KMS-11 (cell line): Measurements from ENCODE around the gene HNRNPC.

ENCODE experiments used
- H2AFZ ChIP-seq: fragments of 200-600 bp; sonication (generic); 2 replicates; pipeline ENCODE4 v1.6.1; 2016; ENCODE audit warnings: antibody characterized with exemption, mixed run types, low read depth
- H3K27ac ChIP-seq: fragments of 200-600 bp; sonication (generic); 2 replicates; pipeline ENCODE4 v1.6.1; 2016; ENCODE audit warnings: mild to moderate bottlenecking, mixed run types
- H3K27me3 ChIP-seq: fragments of 200-600 bp; sonication (generic); 2 replicates; pipeline ENCODE4 v1.6.1; 2017; ENCODE audit warnings: mild to moderate bottlenecking, low read depth, mixed run types, moderate library complexity; ENCODE audit not compliant: insufficient read depth
- H3K36me3 ChIP-seq: fragments of 200-600 bp; sonication (generic); 2 replicates; pipeline ENCODE4 v1.6.1; 2017; ENCODE audit warnings: mild to moderate bottlenecking, mixed run types; ENCODE audit not compliant: insufficient read depth
- H3K4me1 ChIP-seq: fragments of 200-600 bp; sonication (generic); 2 replicates; pipeline ENCODE4 v1.6.1; 2016; ENCODE audit warnings: mild to moderate bottlenecking, low read depth, mixed run types; ENCODE audit not compliant: poor library complexity, severe bottlenecking
- H3K4me2 ChIP-seq: fragments of 200-600 bp; sonication (generic); 2 replicates; pipeline ENCODE4 v1.7.0; 2016; ENCODE audit warnings: mild to moderate bottlenecking, mixed run types
- H3K4me3 ChIP-seq: fragments of 200-600 bp; sonication (generic); IDR thresholded peaks from 2 replicates; pipeline ENCODE4 v1.6.1; 2017; ENCODE audit warnings: low read depth, low read length, mixed read lengths; ENCODE audit not compliant: insufficient read depth
- H3K79me2 ChIP-seq: fragments of 200-600 bp; sonication (generic); 2 replicates; pipeline ENCODE4 v1.6.1; 2016; ENCODE audit warnings: low read depth, mixed run types; ENCODE audit not compliant: insufficient read depth
- H3K9ac ChIP-seq: fragments of 200-600 bp; sonication (generic); 2 replicates; pipeline ENCODE4 v1.6.1; 2016; ENCODE audit warnings: mild to moderate bottlenecking, mixed run types
- H4K20me1 ChIP-seq: fragments of 200-600 bp; sonication (generic); 2 replicates; pipeline ENCODE4 v1.6.1; 2016; ENCODE audit warnings: mild to moderate bottlenecking, mixed run types; ENCODE audit not compliant: insufficient read depth
- CTCF ChIP-seq: fragments of 200-600 bp; sonication (generic); conservative IDR thresholded peaks from 2 replicates; pipeline ENCODE4 v1.6.1; 2017; ENCODE audit warnings: low read depth, mild to moderate bottlenecking, antibody characterized with exemption, low read length, moderate library complexity, mixed read lengths

Gene HNRNPC

GRCh38 chr14:21251215-21251614 lies 18.0 kb downstream of the HNRNPC start:
- peaks cover 36% of the 10 kb centered on the region for H4K20me1 ChIP-seq

DNA sequence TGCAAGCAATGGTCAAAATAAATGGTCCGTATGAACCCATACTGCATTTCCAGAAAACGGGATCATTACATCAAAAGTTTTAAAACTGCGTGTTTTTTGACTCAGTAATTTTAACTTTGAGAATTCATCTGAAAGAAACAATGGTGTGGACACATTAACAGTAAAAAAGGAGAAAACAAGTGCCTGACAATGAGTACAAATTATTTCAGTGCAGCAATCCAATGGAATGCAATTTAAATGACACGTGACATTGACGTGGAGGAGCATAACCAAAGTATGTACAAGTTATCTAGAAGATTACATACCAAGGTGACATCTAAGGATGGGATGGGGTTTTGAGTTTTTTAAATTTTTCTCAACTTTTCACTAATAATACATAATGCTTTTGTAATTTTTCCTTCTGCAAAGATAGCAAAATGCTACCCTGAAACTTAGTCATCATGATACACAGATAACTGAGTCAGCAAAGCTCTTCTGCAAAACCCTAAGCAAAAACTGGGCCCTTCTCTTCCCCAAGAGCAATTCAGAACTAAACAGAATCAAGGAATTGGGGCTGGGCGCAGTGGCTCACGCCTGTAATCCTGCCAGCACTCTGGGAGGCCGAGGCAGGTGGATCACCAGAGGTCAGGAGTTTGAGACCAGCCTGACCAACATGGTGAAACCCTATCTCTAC lies 20.4 kb downstream of the HNRNPC start:
- no peak overlapping the region for H2AFZ ChIP-seq
- H3K79me2 ChIP-seq: peaks cover 100% of the 10 kb centered on the region
- no peak overlapping the region for H3K9ac ChIP-seq
- no peak for TF ChIP-seq CTCF
- H3K4me3 ChIP-seq: no peak overlapping the region
- peaks cover 42% of the 10 kb centered on the region for H4K20me1 ChIP-seq
- H3K27ac ChIP-seq: no peak overlapping the region
- H3K36me3 ChIP-seq: no peaks in the 10 kb centered on the region; the same call in 1 of the 2 replicates
- H3K4me2 ChIP-seq: no peak overlapping the region
- H3K27me3 ChIP-seq: no peaks in the 10 kb centered on the region
- peaks cover 12% of the 10 kb centered on the region for H3K4me1 ChIP-seq

More at GRCh38 chr14:21251215-21251614, 18.0 kb downstream of the HNRNPC start:
- peaks cover 100% of the 10 kb centered on the region for H3K79me2 ChIP-seq
- no peak overlapping the region for H2AFZ ChIP-seq
- no peaks in the 10 kb centered on the region for H3K36me3 ChIP-seq
- peaks cover 12% of the 10 kb centered on the region for H3K4me1 ChIP-seq
- H3K4me2 ChIP-seq: no peak overlapping the region
- TF ChIP-seq CTCF: no peak
- H3K27me3 ChIP-seq: no peaks in the 10 kb centered on the region
- no peak overlapping the region for H3K27ac ChIP-seq
- H3K9ac ChIP-seq: no peak overlapping the region
- no peak overlapping the region for H3K4me3 ChIP-seq

- Histone ChIP-seq H3K4me3 (no peak overlapping the region), H3K4me2 (no peak overlapping the region), H3K27ac (no peak overlapping the region), H3K4me1 (peaks cover 10% of the 10 kb centered on the region), H4K20me1 (peaks cover 47% of the 10 kb centered on the region), H3K36me3 (no peaks in the 10 kb centered on the region; the same call in 1 of the 2 replicates), H2AFZ (no peak overlapping the region), H3K79me2 (peaks cover 99% of the 10 kb centered on the region), H3K9ac (no peak overlapping the region), H3K27me3 (no peaks in the 10 kb centered on the region)
- TF ChIP-seq CTCF: no peak
Measured at GRCh38 chr14:21248338-21248737, 20.9 kb downstream of the HNRNPC start.

- Histone ChIP-seq H4K20me1 (peaks cover 64% of the 10 kb centered on the region), H2AFZ (no peak overlapping the region), H3K36me3 (no peaks in the 10 kb centered on the region; the same call in 1 of the 2 replicates), H3K4me2 (no peak overlapping the region), H3K79me2 (peaks cover 99% of the 10 kb centered on the region), H3K27ac (no peak overlapping the region), H3K9ac (no peak overlapping the region), H3K27me3 (no peaks in the 10 kb centered on the region), H3K4me3 (no peak overlapping the region), H3K4me1 (peaks cover 13% of the 10 kb centered on the region)
- TF ChIP-seq CTCF: no peak
Measured at GRCh38 chr14:21245813-21246212, 23.4 kb downstream of the HNRNPC start.
